ENCODE results near the gene PLTP. TPM values are rescaled to one million over a fixed set of nuclear protein-coding genes. Genes with fewer than 3 reads are reported as not detected.

The PLTP gene
- total and polyA plus RNA-seq, 2 experiments from 2014 or later: 108 to 160 TPM

- Histone ChIP-seq H3K4me2 (no peak overlapping the region), H4K20me1 (replicated peaks; ENCODE audit: insufficient read depth) (peaks cover 10% of the 10 kb centered on the region), H3K79me2 (replicated peaks; ENCODE audit: insufficient read depth) (no peaks in the 10 kb centered on the region), H3K27me3 (ENCODE audit: insufficient read depth) (no peaks in the 10 kb centered on the region), H3K27ac (ENCODE audit: low read depth) (no peak overlapping the region), H3K4me3 (no peak overlapping the region), H2AFZ (no peak overlapping the region), H3K9me2 (ENCODE audit: insufficient read depth) (no peaks in the 10 kb centered on the region), H3K4me1 (ENCODE audit: insufficient read depth) (no peaks in the 10 kb centered on the region), H3K36me3 (ENCODE audit: insufficient read depth) (peaks cover 15% of the 10 kb centered on the region), H3F3A (replicated peaks; ENCODE audit: low read depth) (0 out of 2 replicates have a peak, but pooled peaks cover 3% of the 10 kb centered on the region)
- ATAC-seq (no peak), DNase-seq (ENCODE audit: low spot score) (no peak)
- Mint-ChIP-seq H3K4me3 (no peak overlapping the region), H3K9me3 (no peaks in the 10 kb centered on the region; the same call in 2 of the 3 replicates), H3K4me1 (no peaks in the 10 kb centered on the region), H3K27ac (no peak overlapping the region), H3K27me3 (ENCODE audit: insufficient read depth, low read depth, poor library complexity) (peaks cover 20% of the 10 kb centered on the region), H3K36me3 (ENCODE audit: low read depth) (peaks cover 65% of the 10 kb centered on the region)
- TF ChIP-seq ZNF331 (CRISPR knock-in tag; IDR thresholded peaks at IDR 0.05; ENCODE audit: low read depth) (no peak), JUNB (IDR thresholded peaks at IDR 0.05; ENCODE audit: unreplicated experiment) (no peak), EZH2 (IDR thresholded peaks at IDR 0.05; ENCODE audit: low read depth, unreplicated experiment) (no peak), CTCF (conservative IDR thresholded peaks at IDR 0.05; ENCODE audit: low read depth in 2 of 2) (no peak), ZNF462 (CRISPR knock-in tag; IDR thresholded peaks at IDR 0.05) (no peak), REST (IDR thresholded peaks at IDR 0.05; ENCODE audit: unreplicated experiment) (no peak), NANOG (IDR thresholded peaks at IDR 0.05; ENCODE audit: borderline replicate concordance) (no peak), CREB1 (CRISPR knock-in tag; IDR thresholded peaks at IDR 0.05; ENCODE audit: low read depth) (no peak), ETS1 (IDR thresholded peaks at IDR 0.05) (no peak), ZNF114 (CRISPR knock-in tag; IDR thresholded peaks at IDR 0.05) (no peak), EZH2phosphoT487 (IDR thresholded peaks at IDR 0.05; ENCODE audit: unreplicated experiment) (no peak), POLR2AphosphoS5 (IDR thresholded peaks at IDR 0.05; ENCODE audit: low read depth) (no peak)
Observed at GRCh38 chr20:45899046-45899835, 12.7 kb downstream of the PLTP start.
